Posterior cingulate gyrus (tissue), 11 donors: ENCODE measurements around the gene MCU.
"Not testable (repeated sequence)": the region's sequence is repeated elsewhere in the genome, so short reads cannot be mapped to it uniquely, and the experiment has no call there.

Experiments used
- DNase-seq, 10 donors: peaks; one replicate each; pipeline versions ENCODE4 v3.0.0 to v3.0.0-alpha.2; 2020 to 2021; ENCODE audit warnings: mixed read lengths in 3 of 10
- intact Hi-C: fragments of 100-400 bp; cut with DNase I; formaldehyde crosslinking; loops from one replicate; pipeline ENCODE4 v1.15.1; 2023

Gene MCU

DNA sequence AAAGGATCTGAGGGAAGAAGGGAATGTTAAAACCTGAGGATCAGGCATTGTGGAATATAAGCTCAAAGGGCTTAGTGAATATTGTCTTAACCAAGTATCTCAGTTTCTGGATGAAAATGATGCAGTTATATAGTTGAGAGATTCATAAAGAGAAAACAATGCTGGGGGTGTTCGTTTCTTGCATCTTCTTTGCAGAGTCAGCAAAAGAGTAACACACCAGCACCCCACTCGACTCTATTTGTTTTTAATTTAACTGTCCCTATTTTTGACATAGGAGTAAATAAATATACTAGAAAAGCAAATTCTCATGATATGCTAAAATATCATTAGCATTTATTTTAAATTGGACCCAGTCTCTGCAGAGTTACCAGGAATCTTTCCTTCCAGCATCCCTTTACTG lies 194.0 kb downstream of the MCU start:
- intact Hi-C loops, result no loop called here
- no peak for DNase-seq

DNA sequence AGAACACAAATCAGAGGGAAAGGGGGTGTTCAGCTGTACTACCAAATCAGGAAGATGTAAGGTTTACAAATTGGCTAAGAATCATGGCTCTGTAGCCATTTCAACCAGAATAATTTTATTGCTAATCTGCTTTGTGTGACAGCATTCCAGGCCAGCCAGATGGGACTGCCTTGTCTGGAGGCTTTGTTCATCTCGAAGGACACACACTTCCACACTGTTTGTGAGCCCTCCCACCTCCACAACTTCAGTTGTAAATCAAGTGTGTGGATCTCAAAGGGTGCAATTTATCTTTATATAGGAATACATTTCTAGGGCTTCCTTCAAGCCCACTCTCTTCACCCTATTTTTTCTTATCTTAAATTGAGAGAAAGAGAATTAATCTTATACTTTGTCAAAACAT lies 194.7 kb downstream of the MCU start:
- no peak for DNase-seq
- intact Hi-C loops, result no loop called here

DNA sequence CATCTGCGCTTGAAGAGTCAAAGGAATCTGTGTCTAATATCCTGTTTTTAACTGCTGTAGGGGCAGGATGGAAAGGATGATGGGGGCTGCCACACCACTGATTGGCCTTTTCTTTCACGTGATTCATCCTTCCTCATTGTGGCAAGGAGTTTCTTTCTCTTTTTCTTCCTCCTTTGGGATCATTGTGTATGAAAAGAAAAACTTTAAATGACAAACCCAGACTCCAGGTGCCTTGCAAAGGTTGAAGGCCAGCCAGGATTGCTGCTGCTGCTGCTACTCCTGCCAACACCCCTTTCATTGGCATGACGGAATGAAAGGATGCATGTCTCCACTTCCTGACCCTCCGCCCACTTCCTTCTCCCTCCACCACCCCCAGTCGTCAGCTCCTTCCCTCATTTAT lies 195.1 kb downstream of the MCU start:
- intact Hi-C loops, result no loop called here
- no peak for DNase-seq

DNA sequence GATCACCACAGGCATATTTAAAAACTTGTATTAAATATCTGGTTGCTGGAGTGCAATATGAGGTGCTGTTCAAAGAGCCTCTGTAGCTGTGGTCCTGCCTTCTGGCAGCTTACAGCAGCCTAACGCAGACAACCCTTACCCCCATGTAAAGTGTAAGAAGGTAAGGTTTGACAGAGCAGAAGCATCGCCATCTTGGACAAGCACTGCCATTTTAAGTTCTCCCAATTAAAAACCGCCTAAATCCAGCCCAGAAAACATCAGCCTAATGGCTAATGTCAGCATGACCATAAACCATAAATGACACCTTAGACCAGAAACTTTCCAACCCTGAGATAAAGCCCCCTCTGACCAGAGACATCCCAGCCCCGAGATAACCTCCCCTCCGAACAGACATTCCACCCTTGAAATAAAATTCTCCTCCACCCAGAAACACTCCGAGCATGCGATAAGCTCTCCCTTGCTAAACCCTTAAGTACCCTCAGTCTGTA lies 196.3 kb downstream of the MCU start:
- DNase-seq, result no peak
- intact Hi-C loops, result no loop called here

DNA sequence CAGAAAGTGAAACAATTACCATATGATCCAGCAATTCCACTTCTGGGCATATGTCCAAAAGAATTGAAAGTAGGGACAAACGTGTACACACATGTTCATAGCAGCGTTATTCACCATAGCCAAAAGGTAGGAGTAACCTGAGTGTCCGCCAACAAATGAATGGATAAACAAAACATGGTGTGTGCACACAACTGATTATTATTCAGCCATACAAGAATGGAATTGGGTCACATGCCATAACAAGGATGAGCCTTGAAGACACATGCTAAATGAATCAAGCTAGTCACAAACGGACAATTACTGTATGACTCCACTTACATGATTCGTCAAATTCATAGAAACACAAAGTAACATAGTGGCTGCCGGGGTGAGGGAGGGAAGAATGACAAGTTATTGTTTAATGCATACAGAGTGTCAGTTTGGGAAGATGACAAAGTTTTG lies 197.5 kb downstream of the MCU start:
- no peak for DNase-seq
- intact Hi-C loops, result no loop called here

DNA sequence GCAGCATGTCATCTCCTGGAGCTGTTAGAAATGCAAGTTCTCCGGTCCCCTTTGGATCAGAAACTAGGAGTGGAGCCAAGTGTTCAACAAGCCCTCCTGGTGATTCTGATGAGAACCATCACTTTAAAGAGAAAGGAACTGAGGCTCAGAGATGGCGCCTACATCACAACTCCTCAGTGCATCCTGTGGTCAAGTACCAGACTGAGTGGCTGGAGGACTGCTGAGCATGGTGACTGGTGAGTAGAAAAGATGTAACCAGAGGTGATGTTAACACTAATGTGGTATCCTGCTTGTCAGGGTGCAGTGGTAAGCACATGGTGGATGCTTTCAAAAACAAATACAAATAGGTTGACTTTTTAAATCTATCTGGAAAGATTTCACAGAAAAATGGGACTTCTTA lies 198.1 kb downstream of the MCU start:
- intact Hi-C loops, result no loop called here
- DNase-seq, result no peak

DNA sequence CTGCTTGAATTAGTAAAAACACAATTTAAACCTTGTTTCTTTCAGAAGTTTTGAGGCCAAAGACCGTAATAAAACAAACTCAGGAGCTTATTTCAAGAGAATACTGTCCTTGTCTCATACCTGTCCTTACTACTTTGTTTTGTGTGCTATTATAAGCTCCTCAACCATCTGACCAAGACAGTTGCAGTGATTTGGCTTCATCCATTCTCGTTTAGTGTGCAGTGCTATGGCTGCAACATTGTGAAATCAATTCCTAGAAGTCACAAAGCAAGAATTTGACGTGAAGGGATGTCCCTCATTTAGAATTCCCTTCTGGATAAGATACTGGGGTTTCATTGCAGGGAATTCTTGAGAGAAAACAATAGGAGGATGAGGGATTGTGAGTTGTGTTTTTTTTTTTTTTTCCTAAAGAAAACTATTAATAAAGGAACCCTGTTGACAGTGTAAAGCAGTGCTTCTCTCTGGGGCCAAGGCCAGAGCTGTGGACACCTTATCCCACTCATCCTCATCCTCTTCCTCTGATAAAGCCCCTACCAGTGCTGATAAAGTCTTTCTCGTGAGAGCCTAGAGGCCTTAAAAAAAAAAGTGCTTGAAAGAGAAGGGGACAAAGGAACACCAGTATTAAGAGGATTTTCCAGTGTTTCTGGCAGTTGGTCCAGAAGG lies 201.3 kb downstream of the MCU start, which contains the start of gene OIT3:
OIT3 (plus strand) TSS at position 604 of the 663 bp plus-strand sequence. CDS start 60 bp downstream, outside the sequence.
- intact Hi-C loops, result no loop called here
- no peak for DNase-seq

DNA sequence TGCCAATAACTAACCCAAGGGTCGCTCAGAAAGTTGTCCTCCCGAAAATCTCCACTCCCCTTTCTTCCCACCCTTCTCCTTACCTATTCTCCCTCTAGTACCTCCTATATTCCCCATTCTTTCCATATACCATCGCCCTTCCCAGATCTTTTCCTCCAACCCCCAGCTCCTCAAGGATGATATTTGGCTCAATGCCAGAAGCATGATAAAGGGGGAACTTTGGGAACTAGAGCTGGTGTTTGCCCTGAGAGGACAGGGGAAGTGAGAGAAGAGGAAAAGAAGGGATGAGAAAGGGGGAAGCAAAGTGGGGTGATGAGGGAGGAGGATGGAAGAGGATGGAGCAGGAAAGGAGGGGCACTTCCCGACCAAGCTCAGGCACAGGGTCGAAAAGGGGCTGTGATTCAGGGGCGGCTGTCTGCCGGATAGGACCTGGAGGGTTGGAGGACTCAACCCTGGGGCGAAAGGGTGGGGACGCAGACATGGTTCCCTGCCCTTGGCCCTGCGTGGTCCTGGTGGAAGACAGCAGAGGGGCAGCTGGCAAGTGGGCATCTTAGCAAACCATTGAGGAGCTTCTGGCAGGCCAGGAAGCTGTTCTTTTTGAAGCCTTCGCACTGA lies 203.4 kb downstream of the MCU start:
- intact Hi-C loops, result no loop called here
- DNase-seq, result no peak

DNA sequence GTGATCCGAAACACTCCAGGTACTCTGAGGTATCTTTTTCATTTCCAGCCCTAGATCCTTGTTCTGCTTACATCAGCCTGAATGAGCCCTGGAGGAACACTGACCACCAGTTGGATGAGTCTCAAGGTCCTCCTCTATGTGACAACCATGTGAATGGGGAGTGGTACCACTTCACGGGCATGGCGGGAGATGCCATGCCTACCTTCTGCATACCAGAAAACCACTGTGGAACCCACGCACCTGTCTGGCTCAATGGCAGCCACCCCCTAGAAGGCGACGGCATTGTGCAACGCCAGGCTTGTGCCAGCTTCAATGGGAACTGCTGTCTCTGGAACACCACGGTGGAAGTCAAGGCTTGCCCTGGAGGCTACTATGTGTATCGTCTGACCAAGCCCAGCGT lies 206.7 kb downstream of the MCU start:
- intact Hi-C loops, result no loop called here

DNA sequence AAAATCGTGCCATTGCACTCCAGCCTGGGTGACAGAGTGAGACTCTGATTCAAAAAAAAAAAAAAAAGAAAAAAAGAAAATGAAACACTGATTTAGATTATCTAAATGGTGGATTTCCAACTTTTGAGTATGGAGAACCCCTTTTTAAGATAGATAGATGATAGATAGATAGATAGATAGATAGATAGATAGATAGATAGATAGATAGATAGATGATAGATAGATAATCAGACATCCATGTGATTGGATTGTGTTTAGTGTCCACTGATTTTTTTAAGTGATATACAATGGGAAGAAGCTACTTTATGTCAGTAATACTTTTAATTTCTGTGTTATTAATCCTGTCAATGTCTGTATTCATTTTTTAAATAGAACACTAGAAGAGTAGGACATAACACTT lies 207.6 kb downstream of the MCU start:
- no peak for DNase-seq
- intact Hi-C loops, result no loop called here

More for the DNA sequence above, 206.7 kb downstream of the MCU start:
- DNase-seq, result no peak

DNA sequence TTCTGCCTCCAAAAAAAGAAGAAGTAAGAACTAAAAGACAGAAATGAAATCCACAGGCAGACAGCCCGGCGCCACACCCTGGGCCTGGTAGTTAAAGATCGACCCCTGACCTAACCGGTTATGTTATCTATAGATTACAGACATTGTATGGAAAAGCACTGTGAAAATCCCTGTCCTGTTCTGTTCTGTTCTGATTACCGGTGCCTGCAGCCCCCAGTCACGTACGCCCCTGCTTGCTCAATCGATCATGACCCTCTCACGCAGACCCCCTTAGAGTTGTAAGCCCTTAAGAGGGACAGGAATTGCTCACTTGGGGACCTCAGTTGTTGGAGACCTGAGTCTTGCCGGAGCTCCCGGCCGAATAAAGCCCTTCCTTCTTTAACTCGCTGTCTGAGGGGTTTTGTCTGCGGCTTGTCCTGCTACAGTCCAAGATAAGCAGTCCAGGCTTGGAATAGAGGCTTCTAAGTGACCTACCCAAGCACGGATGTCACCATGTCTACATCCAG lies 212.1 kb downstream of the MCU start:
- DNase-seq, intact Hi-C loops: not testable (repeated sequence)

DNA sequence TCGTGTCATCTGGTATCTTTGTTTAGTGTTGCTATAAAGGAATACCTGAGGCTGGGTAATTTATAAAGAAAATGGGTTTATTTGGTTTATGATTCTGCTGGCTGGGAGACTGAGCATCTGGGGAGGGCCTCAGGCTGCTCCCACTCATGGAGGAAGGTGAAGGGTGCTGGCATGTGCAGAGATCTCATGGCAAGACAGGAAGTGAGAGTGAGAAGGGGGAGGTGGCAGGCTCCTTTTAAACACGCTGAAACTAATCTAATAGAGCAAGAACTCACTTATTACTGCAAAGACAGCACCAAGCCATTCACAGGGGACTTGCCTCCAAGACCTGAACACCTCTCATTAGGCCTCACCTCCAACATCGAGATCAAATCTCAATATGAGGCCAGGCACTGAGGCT lies 212.9 kb downstream of the MCU start:
- intact Hi-C loops, result no loop called here
- DNase-seq, result no peak

DNA sequence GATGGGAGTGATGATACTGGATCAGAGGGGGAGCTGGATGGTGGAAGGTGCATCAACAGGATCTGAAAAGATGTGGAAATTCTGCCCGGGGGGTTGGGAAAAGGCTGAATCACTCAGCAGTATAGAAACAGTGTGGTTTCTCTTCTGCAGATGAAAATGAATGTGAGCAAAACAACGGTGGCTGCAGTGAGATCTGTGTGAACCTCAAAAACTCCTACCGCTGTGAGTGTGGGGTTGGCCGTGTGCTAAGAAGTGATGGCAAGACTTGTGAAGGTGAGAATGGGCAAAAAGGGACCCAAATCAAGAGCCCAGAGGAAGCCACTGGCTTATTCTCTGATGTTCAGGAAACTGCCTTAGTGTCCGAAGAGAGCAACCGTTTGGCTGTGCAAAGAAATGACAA lies 214.5 kb downstream of the MCU start:
- DNase-seq, result no peak
- intact Hi-C loops, result no loop called here

DNA sequence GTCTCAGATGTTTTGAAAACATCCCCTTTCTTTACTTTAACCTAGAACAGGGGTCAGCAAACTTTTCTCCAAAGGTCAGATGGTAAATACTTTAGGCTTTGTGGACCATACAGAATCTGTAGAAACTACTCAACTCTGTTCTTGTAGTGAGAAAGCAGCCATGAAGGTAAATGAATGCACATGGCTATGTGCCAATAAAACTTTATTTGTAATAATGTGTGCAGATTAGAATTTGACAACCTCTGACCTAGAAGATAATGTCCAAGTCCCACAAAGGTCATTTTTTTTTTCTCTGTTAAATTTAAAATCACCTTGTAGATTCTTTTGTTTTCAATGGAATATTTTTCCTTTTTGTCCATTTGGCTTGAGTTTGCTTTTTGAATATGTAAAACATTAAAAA lies 218.8 kb downstream of the MCU start:
- intact Hi-C loops, result no loop called here

DNA sequence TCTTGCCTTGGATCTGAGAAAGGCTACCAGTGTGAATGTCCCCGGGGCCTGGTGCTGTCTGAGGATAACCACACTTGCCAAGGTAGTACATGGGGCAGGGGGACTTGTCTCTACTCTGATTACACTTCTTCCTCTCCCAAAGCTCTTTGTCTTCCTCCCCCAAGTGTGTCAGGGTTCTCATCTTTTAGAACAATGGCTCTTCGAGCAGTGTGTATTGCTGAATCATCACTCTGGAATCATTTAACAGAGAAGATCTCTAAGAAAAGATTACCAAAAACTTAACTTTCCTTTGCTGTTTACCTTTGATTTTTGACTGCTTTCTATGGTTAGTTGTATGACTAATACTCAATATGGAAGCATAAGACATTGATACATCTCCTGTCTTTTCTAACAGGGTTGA lies 219.8 kb downstream of the MCU start:
- intact Hi-C loops, result no loop called here
- no peak for DNase-seq

More for the DNA sequence above, 218.8 kb downstream of the MCU start:
- no peak for DNase-seq

DNA sequence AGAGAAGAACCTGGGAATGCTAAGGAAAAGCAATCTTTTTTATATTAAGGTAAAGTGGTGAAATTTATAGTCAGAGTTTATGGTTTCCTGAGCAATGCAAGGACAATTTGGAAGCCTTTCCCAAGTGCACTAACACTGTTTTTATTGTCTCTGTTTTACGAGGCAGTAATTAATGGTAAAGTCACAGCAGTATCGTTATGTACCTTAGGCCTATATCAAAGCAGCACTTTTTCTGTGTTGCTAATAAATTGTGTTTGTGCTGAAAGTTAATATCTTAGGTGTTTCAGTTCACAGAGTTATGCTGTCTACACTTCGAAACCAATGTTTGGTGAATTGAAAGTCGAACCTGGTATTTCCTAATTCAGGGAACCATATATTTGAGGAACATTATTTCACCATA lies 220.8 kb downstream of the MCU start:
- DNase-seq, result no peak
- intact Hi-C loops, result no loop called here

DNA sequence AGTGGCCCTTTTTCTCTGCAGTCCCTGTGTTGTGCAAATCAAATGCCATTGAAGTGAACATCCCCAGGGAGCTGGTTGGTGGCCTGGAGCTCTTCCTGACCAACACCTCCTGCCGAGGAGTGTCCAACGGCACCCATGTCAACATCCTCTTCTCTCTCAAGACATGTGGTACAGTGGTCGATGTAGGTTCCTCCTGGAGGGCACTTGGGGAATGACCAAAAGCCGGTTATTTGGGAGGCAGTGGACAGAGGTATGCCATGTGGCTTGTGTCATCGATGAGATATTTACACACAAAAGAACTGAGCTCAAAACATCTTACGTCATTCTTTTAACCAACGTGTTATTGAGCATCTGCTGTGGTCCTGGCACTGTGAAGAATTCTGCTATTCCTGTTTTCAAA lies 221.3 kb downstream of the MCU start:
- DNase-seq, result no peak
- intact Hi-C loops, result no loop called here

DNA sequence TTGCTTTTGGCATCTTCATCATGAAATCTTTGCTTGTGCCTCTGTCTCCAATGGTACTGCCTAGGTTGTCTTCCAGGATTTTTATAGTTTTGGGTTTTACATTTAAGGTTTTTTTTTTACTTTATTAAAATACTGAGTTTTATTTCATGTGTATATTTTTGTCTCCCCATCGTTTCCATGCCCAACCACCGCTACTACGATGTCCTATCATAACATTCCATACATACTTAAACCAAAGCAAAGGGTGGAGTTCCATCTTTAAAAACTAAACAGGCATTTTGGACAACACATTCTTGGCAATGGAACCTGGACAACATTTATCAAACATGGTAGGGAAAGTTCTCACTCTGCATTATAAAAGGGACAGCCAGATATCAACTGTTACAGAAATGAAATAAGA lies 225.3 kb downstream of the MCU start:
- DNase-seq, result not testable (repeated sequence)

DNA sequence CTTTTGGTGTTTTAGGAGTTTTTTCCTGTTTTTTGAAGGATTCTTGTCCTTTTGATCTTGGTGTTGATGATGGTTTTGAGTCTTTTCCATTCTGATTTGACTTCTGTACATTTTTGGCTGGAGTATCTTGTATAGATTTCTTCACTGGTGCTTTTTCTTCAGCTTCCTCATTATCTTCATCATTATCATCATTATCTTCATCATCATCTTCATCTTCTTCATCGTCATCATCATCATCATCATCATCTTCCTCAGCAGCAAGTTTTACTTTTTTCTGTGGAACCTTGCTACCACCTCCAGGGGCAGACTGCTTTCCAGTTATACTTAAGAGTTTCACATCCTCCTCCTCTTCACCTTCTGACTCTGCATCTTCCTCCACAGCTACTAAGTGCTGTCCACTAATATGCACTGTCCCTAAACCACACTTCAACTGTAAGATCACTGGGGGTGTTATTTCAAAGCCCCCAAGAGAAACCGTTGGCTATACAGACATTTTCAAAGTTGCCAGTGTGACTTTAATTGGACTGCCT lies 225.9 kb downstream of the MCU start:
- DNase-seq, intact Hi-C loops: not testable (repeated sequence)

More for the DNA sequence above, 225.3 kb downstream of the MCU start:
- intact Hi-C loops, result not testable (repeated sequence)

DNA sequence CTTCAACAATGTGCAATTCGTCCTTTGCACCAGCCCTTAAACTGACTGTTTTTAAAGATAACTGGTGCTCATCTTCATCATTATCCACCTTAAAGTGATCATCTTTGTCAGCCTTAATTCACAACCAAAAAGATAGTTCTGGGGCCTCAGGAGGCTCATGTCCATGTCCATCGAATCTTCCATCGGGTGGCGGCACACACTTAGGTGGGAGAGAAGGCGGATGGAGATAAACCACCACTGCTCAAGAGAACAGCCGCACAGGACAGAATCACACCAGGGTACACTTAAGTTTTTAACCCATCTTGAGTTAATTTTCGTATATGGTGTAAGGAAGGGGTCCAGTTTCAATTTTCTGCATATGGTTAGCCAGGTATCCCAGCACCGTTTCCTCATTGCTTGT lies 226.4 kb downstream of the MCU start:
- intact Hi-C loops, result no loop called here

DNA sequence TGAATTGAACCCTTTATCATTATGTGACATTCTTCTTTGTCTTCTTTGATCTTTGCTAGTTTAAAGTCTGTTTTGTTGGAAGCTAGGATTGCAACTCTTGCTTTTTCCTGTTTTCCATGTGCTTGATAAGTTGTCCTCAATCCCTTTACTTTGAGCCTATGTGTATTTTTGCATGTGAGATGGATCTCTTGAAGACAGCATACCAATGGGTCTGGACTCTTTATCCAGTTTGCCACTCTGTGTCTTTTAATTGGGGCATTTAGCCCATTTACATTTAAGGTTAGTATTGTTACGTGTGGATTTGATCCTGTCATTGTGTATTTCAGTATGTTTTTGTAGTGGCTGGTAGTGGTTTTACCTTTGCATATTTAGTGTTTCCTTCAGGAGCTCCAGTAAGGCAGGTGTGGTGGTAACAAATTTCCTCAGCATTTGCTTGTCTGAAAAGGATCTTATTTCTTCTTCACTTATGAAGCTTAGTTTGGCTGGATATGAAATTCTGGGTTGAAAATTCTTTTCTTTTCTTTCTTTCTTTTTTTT lies 229.3 kb downstream of the MCU start:
- DNase-seq, intact Hi-C loops: not testable (repeated sequence)

More for the DNA sequence above, 226.4 kb downstream of the MCU start:
- DNase-seq, result no peak
